ENCODE data around the gene NAA40. TPM values are rescaled to one million over a fixed set of nuclear protein-coding genes. Genes with fewer than 3 reads are reported as not detected.

NAA40 gene
- total and polyA plus RNA-seq, 10 of the 15 experiments (the other 5 are each of a cell fraction or from before 2014, with no cell fraction given), result 4.8 to 31.6 (median 22.2) TPM

- no peak overlapping the region for H3K27ac ChIP-seq (ENCODE audit: control insufficient read depth, insufficient read depth)
- H3K9ac ChIP-seq (ENCODE audit: control insufficient read depth, insufficient read depth, low read length), result no peak overlapping the region
- ChIA-PET SMC1A (ENCODE audit: uncharacterized antibody, unreplicated experiment) (interaction anchor here (1.0 to 11.4 kb wide), 5 partner anchors 9 to 105 kb away, joined by 3 to 234 read pairs (median 5); partner anchors contain the start of gene MARK2), RAD21 (ENCODE audit: unreplicated experiment) (interaction anchor here (6.0 kb wide), 1 partner anchor 104 kb away, joined by 101 read pairs; the partner anchor contains the start of gene MARK2), POLR2A (interaction anchor here (0.6 to 1.4 kb wide), 2 partner anchors 9 to 111 kb away, joined by 3 to 6 read pairs; no protein-coding TSS in a partner anchor), CTCF (interaction anchor here (0.9 to 12.7 kb wide), 4 partner anchors 8 to 175 kb away, joined by 3 to 271 read pairs (median 4); partner anchors contain the start of genes MARK2 and ZFTA)
- H3K4me1 ChIP-seq (ENCODE audit: control insufficient read depth, insufficient read depth, low read length), result peaks cover 24% of the 10 kb centered on the region; the same call in 1 of the 2 replicates
- H3K36me3 ChIP-seq (ENCODE audit: control insufficient read depth in 2 of 2, insufficient read depth in 2 of 2, low read length in 1 of 2), result peaks cover 8 to 14% of the 10 kb centered on the region in 2 experiments; a peak in 3 of 4 replicates
- H2AFZ ChIP-seq (ENCODE audit: control insufficient read depth, low read depth, low read length), result no peak overlapping the region
- intact Hi-C loops (cut with micrococcal nuclease; ENCODE audit: unreplicated experiment), result no loop called here
- in situ Hi-C loops (cut with MboI), result no loop called here
- DNase-seq (ENCODE audit: low read depth, low spot score) (no peak), FAIRE-seq (no peak), ATAC-seq (no peak)
- TF ChIP-seq NRF1 (conservative IDR thresholded peaks at IDR 0.05; ENCODE audit: low read depth, low read length), result no peak
- no peak for TF ChIP-seq PAX5 (IDR thresholded peaks at IDR 0.05; ENCODE audit: borderline replicate concordance, low read depth, low read length)
- no peak for TF ChIP-seq BACH1 (IDR thresholded peaks at IDR 0.05; ENCODE audit: borderline replicate concordance)
- no peak for TF ChIP-seq NR2C1 (IDR thresholded peaks at IDR 0.05)
- no peak for TF ChIP-seq RELA (IDR thresholded peaks at IDR 0.05; ENCODE audit: borderline replicate concordance, partially characterized antibody)
- no peak for TF ChIP-seq NFIC (IDR thresholded peaks at IDR 0.05; ENCODE audit: low read depth, low read length)
- no peak for TF ChIP-seq MXI1 (IDR thresholded peaks at IDR 0.05; ENCODE audit: low read depth, low read length)
- TF ChIP-seq NKRF (conservative IDR thresholded peaks at IDR 0.05), result no peak
- TF ChIP-seq RAD21 (IDR thresholded peaks at IDR 0.05; ENCODE audit: insufficient read depth, low read depth, low read length), result no peak
- no peak for TF ChIP-seq PKNOX1 (IDR thresholded peaks at IDR 0.05)
- TF ChIP-seq ATF2 (IDR thresholded peaks at IDR 0.05; ENCODE audit: low read length), result no peak
- TF ChIP-seq SUPT20H (IDR thresholded peaks at IDR 0.05; ENCODE audit: borderline replicate concordance, control insufficient read depth, low read depth, low read length), result no peak
- no peak for TF ChIP-seq EZH2 (IDR thresholded peaks at IDR 0.05; ENCODE audit: borderline replicate concordance, control insufficient read depth, low read depth, low read length)
- H3K4me2 ChIP-seq (ENCODE audit: control insufficient read depth, insufficient read depth), result no peak overlapping the region
- no peak overlapping the region for H3K4me3 ChIP-seq
- H3K27me3 ChIP-seq (replicated peaks in 1 of 2; ENCODE audit: control insufficient read depth in 2 of 2, insufficient read depth in 2 of 2, low read length in 1 of 2), result no peaks in the 10 kb centered on the region
- no peaks in the 10 kb centered on the region for H4K20me1 ChIP-seq (ENCODE audit: control insufficient read depth, insufficient read depth)
- WGBS (ENCODE audit: insufficient coverage, insufficient replicate concordance, low lambda C conversion rate, missing lambda C conversion rate), result 100% methylated on average over 3 of the region's 3 CpGs
- H3K9me3 ChIP-seq (replicated peaks; ENCODE audit: control insufficient read depth, insufficient read depth, low read length), result no peaks in the 10 kb centered on the region
- no TSS peak for BruUV-seq (replicated peaks)
- peaks cover 43% of the 10 kb centered on the region for H3K79me2 ChIP-seq (ENCODE audit: control insufficient read depth, insufficient read depth, low read length)
These were observed 4.0 kb downstream of the NAA40 start for GRCh38 chr11:63942803-63943202.

Data from GM12878 (cell line).